ENCODE measurements around the gene ZNF337. TPM values are rescaled to one million over a fixed set of nuclear protein-coding genes. Genes with fewer than 3 reads are reported as not detected.
"Not testable (repeated sequence)": the region's sequence is repeated elsewhere in the genome, so short reads cannot be mapped to it uniquely, and the experiment has no call there.

Gene ZNF337
- total RNA-seq, 1 donor from 2014 or later: 22.0 TPM

GRCh38 chr20:25725639-25726038 is 29.0 kb upstream of the ZNF337 start:
- Mint-ChIP-seq H3K9me3 (ENCODE audit: low read depth) (peaks cover 50% of the 10 kb centered on the region), H3K36me3 (ENCODE audit: insufficient read depth) (peaks cover 13% of the 10 kb centered on the region), H3K27me3 (no peaks in the 10 kb centered on the region), H3K4me1 (ENCODE audit: low read depth) (no peaks in the 10 kb centered on the region), H3K27ac (no peak overlapping the region), H3K4me3 (ENCODE audit: low read depth) (no peak overlapping the region)
- no peak for DNase-seq (ENCODE audit: low spot score, unreplicated experiment)
- TF ChIP-seq CTCF (IDR thresholded peaks at IDR 0.05; ENCODE audit: unreplicated experiment): no peak

- no peak for DNase-seq (ENCODE audit: low spot score, unreplicated experiment)
- H3K27ac Mint-ChIP-seq: no peak overlapping the region
- peaks cover 2% of the 10 kb centered on the region for H3K4me1 Mint-ChIP-seq (ENCODE audit: low read depth)
- H3K27me3 Mint-ChIP-seq: no peaks in the 10 kb centered on the region
- peaks cover 13% of the 10 kb centered on the region for H3K36me3 Mint-ChIP-seq (ENCODE audit: insufficient read depth)
- peaks cover 53% of the 10 kb centered on the region for H3K9me3 Mint-ChIP-seq (ENCODE audit: low read depth)
- H3K4me3 Mint-ChIP-seq (ENCODE audit: low read depth): no peak overlapping the region
- no peak for TF ChIP-seq CTCF (IDR thresholded peaks at IDR 0.05; ENCODE audit: unreplicated experiment)
Observed at GRCh38 chr20:25723975-25724374, 27.3 kb upstream of the ZNF337 start.

GRCh38 chr20:25720285-25720684 is 23.6 kb upstream of the ZNF337 start:
- Mint-ChIP-seq H3K9me3 (ENCODE audit: low read depth) (peaks cover 49% of the 10 kb centered on the region), H3K27ac (no peak overlapping the region), H3K36me3 (ENCODE audit: insufficient read depth) (peaks cover 9% of the 10 kb centered on the region), H3K4me3 (ENCODE audit: low read depth) (no peak overlapping the region), H3K27me3 (no peaks in the 10 kb centered on the region), H3K4me1 (ENCODE audit: low read depth) (peaks cover 2% of the 10 kb centered on the region)
- no peak for DNase-seq (ENCODE audit: low spot score, unreplicated experiment)
- no peak for TF ChIP-seq CTCF (IDR thresholded peaks at IDR 0.05; ENCODE audit: unreplicated experiment)

GRCh38 chr20:25718896-25719809 is 22.5 kb upstream of the ZNF337 start:
- not testable (repeated sequence) for DNase-seq (ENCODE audit: low spot score, unreplicated experiment); H3K4me1 Mint-ChIP-seq (ENCODE audit: low read depth); H3K4me3 Mint-ChIP-seq (ENCODE audit: low read depth); H3K36me3 Mint-ChIP-seq (ENCODE audit: insufficient read depth); H3K27me3 Mint-ChIP-seq
- Mint-ChIP-seq H3K9me3 (ENCODE audit: low read depth) (peaks cover 43% of the 10 kb centered on the region), H3K27ac (peak overlapping the region; percentile 37)

GRCh38 chr20:25707695-25708094 is 11.0 kb upstream of the ZNF337 start:
- Mint-ChIP-seq H3K36me3 (ENCODE audit: insufficient read depth) (peaks cover 4% of the 10 kb centered on the region), H3K27me3 (no peaks in the 10 kb centered on the region), H3K9me3 (ENCODE audit: low read depth) (peaks cover 17% of the 10 kb centered on the region), H3K4me3 (ENCODE audit: low read depth) (no peak overlapping the region), H3K27ac (no peak overlapping the region), H3K4me1 (ENCODE audit: low read depth) (no peaks in the 10 kb centered on the region)
- DNase-seq (ENCODE audit: low spot score, unreplicated experiment): no peak
- no peak for TF ChIP-seq CTCF (IDR thresholded peaks at IDR 0.05; ENCODE audit: unreplicated experiment)

GRCh38 chr20:25706793-25707192 is 10.1 kb upstream of the ZNF337 start:
- no peaks in the 10 kb centered on the region for H3K27me3 Mint-ChIP-seq
- no peak overlapping the region for H3K27ac Mint-ChIP-seq
- TF ChIP-seq CTCF (IDR thresholded peaks at IDR 0.05; ENCODE audit: unreplicated experiment): no peak
- H3K4me1 Mint-ChIP-seq (ENCODE audit: low read depth): no peaks in the 10 kb centered on the region
- H3K9me3 Mint-ChIP-seq (ENCODE audit: low read depth): peaks cover 19% of the 10 kb centered on the region
- peaks cover 4% of the 10 kb centered on the region for H3K36me3 Mint-ChIP-seq (ENCODE audit: insufficient read depth)
- DNase-seq (ENCODE audit: low spot score, unreplicated experiment): no peak
- H3K4me3 Mint-ChIP-seq (ENCODE audit: low read depth): no peak overlapping the region
